Lower leg skin (tissue), 4 donors: Measurements from ENCODE around the gene SP4. TPM values are rescaled to one million over a fixed set of nuclear protein-coding genes. Genes with fewer than 3 reads are reported as not detected.

Experiments used
- DNase-seq, 2 donors: peaks; one replicate each; pipeline ENCODE4 v3.0.0-alpha.2; 2019; ENCODE audit warnings: low spot score in 2 of 2
- H3K4me3 ChIP-seq: fragments of 200-600 bp; sonication (generic); 2 replicates; pipeline ENCODE4 v1.5.1; 2017; ENCODE audit warnings: mild to moderate bottlenecking, low read depth; ENCODE audit not compliant: poor library complexity, severe bottlenecking
- POLR2A ChIP-seq, 2 donors: fragments of 450-650 bp; IDR thresholded peaks; one replicate each; pipeline ENCODE4 v1.6.1; 2016 to 2017; ENCODE audit warnings: antibody characterized with exemption in 2 of 2, mild to moderate bottlenecking in 1 of 2, moderate library complexity in 1 of 2
- WGBS, 2 donors: methylation state at CpG; one replicate each; pipeline ENCODE4 v1.1.5; 2018; 5-methylcytosine and 5-hydroxymethylcytosine counted together
- intact Hi-C: fragments of 100-400 bp; cut with DNase I; formaldehyde crosslinking; loops from one replicate; pipeline ENCODE4 v1.15.0; 2023; ENCODE audit warnings: low total_unique reads
- total RNA-seq, 4 donors: library from RNA; depleted of rRNA; stranded (reverse); fragments of >200 nt; gene quantifications; one replicate each; pipeline ENCODE4 v1.1.0, GENCODE V29; 2016
- TF ChIP-seq, protein P1 (sequence below), 3 donors: fragments of 450-650 bp; IDR thresholded peaks; one replicate each; pipeline ENCODE4 v1.5.1; 2016; ENCODE audit warnings: antibody characterized with exemption in 3 of 3, mild to moderate bottlenecking in 3 of 3, moderate library complexity in 2 of 3

The SP4 gene
- 10 to 100 TPM in 3 of 4 donors, 1 to 10 TPM in 1; 9.5 to 13.0 (median 11.2) TPM for total RNA-seq

DNA sequence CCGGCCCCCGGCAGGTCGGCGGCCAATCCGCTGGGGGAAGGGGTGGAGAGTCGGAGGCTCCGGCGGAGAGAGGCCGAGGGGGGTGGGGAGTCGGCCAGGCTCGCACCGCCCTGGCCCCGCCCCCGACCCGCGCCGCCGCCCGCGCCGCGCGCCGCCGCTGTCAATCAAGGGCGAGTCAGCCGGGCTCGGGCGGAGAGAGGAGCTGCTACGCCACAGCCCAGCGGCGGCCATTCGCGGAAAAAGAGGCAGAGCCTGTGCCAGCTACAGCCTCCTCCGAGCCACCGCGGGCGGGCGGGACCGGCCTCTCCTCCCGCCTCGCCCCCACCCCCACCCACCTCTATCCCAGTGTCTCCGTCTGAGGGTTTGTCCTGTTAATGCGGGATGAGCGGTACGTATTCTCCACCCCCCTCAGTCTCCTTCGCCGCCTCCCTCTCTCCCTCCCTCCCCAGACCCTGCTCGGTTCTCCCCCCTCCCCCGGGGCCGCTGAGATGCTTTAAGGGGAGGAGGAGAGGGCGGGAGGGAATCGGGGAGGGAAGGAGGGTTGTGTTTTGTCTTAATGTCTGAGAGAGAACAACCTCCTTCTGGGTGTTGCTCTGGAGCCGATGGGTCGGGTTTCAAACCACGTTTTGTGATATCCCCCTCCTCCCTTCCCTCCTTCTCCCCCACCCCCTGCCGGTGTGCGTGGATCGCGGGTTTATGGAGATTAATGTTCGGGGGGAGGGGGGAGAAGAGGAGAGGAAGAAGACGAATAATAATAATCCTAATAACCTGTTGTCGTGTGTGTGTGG, at the start of gene SP4:
SP4 (plus strand) TSS at position 213 of the 788 bp plus-strand sequence; CDS start at position 382, 169 bp downstream.
- intact Hi-C loops: no loop called here
- no peak for TF ChIP-seq POLR2A (IDR thresholded peaks at IDR 0.05)
- TF ChIP-seq, protein P1, sequence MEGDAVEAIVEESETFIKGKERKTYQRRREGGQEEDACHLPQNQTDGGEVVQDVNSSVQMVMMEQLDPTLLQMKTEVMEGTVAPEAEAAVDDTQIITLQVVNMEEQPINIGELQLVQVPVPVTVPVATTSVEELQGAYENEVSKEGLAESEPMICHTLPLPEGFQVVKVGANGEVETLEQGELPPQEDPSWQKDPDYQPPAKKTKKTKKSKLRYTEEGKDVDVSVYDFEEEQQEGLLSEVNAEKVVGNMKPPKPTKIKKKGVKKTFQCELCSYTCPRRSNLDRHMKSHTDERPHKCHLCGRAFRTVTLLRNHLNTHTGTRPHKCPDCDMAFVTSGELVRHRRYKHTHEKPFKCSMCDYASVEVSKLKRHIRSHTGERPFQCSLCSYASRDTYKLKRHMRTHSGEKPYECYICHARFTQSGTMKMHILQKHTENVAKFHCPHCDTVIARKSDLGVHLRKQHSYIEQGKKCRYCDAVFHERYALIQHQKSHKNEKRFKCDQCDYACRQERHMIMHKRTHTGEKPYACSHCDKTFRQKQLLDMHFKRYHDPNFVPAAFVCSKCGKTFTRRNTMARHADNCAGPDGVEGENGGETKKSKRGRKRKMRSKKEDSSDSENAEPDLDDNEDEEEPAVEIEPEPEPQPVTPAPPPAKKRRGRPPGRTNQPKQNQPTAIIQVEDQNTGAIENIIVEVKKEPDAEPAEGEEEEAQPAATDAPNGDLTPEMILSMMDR (IDR thresholded peaks at IDR 0.05): no peak
- WGBS, 2 donors: 0% methylated on average over 42 to 44 of the region's 63 CpGs
- DNase-seq: peak; percentile 93 to 98
- peak within 1 kb of the TSS; percentile 75 for H3K4me3 ChIP-seq

DNA sequence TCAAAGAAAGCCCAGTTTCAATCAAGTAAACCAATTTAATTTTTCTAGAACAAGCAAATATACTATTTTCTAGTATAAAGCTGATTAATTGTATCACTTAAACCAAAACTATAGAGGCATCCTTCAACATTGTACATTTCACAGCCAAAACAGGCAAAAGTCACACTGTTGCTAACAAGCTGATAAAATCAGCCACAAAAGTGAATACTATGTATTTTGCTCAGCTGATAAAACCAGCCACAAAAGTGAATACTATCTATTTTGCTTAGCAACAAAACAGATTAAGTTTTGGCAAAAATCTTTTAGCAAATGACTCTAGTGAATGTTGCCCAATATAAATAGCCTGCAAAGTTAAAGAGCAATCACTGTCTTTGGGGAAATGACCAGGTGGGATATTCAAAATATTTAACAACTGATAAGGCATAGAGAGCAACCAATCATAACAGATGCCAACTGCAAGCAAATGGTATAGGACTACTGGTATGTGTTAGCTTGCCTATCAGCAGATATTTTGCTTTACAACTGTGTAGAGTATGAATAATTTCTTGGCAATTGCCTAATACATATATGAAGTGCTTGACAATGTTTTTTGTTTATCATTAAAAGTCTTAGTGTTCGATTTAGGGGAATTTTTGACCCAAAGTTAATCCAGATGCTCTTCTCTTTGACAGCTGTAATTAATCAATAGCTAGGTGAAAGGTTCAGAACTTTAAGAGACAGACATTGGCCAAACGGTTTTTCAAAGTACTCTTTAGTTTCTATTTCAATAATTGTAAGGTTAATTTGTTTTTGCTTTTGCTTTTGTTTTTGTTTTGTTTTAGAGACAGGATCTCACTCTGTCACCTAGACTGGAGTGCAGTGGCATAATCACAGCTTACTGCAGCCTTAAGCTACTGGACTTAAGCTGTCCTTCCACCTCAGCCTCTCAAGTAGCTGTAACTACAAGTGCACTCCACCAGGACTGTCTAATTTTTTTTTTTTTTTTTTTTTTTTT, 44.4 kb upstream of the SP4 start:
- WGBS, 2 donors: 16 to 27% methylated on average over 2 of the region's 2 CpGs
- no peak overlapping the region for H3K4me3 ChIP-seq
- intact Hi-C loops: no loop called here
- DNase-seq: no peak
- no peak for TF ChIP-seq POLR2A (IDR thresholded peaks at IDR 0.05)
- TF ChIP-seq, protein P1 (IDR thresholded peaks at IDR 0.05): no peak

DNA sequence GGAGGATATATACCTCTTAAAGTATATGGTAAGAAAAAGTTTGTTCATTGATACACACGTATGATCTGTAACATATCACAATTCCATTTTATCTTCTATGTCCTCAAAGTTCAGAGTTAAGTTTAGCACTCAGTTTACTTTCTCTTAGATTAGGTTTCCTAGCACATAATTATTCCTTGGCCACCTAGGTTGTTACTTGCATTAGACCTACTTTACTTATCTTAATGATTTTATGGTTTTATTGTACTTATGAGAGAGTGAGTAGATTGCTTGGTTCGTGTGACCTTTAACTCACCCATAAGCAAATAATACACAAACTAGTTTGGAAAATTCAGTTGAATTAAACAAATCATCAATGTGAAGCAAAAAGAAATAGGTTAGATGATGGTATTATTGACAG, 33.9 kb upstream of the SP4 start:
- H3K4me3 ChIP-seq: no peak overlapping the region
- 27 to 33% methylated on average over 2 of the region's 2 CpGs for WGBS, 2 donors
- intact Hi-C loops: no loop called here
- TF ChIP-seq, protein P1 (IDR thresholded peaks at IDR 0.05): no peak
- TF ChIP-seq POLR2A (IDR thresholded peaks at IDR 0.05): no peak
- no peak for DNase-seq

DNA sequence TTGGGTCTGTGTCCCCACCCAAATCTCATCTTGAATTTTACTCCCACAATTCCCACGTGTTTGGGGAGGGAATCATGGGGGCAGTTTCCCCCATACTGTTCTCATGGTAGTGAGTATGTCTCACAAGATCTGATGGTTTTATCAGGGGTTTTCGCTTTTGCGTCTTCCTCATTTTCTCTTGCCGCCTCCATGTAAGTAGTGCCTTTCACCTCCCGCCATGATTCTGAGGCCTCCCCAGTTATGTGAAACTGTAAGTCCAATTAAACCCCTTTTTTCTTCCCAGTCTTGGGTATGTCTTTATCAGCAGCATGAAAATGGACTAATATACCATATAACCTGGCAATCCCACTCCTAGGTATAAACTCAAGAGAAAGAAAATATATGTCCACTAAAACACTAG, 25.9 kb upstream of the SP4 start:
- WGBS, 2 donors: 88 to 89% methylated on average over 5 of the region's 5 CpGs
- H3K4me3 ChIP-seq: no peak overlapping the region
- intact Hi-C loops: no loop called here
- TF ChIP-seq, protein P1 (IDR thresholded peaks at IDR 0.05): no peak
- TF ChIP-seq POLR2A (IDR thresholded peaks at IDR 0.05): no peak
- DNase-seq: no peak

DNA sequence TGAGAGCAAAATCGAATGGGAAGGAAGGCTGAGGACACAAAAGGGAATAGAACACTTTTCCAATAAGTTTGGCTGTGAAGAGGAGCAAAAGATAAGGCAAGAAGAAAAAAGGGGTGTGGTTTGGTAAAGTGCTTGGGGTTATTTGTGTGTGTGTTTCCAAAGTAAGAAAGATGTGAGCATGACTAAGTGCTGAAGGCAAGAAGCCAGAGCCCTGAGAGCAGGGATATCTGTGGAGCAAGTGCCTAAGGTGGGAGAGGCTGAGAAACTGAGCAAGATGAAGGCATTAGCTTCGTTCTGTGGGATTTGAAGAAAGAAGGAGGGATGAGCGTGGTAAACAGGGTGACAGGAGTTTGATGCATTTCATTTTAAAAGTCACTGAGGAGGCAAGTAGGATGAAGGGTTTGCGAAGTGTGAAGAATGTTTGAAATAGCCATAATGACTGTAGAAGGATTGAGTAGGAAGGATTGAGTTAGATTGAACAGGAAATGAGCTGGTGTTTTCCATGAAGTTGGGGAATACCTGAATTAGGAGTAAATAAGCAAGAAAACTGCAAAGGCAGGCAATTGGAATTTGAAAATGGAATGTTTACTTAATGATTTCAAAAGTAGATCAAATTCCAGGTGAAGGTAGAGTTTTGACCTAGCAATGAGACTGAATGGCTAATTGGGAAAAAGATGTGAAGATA, 19.9 kb upstream of the SP4 start:
- 60 to 66% methylated on average over 4 of the region's 4 CpGs for WGBS, 2 donors
- TF ChIP-seq, protein P1 (IDR thresholded peaks at IDR 0.05): no peak
- no peak for TF ChIP-seq POLR2A (IDR thresholded peaks at IDR 0.05)
- no peak overlapping the region for H3K4me3 ChIP-seq
- intact Hi-C loops: no loop called here
- no peak for DNase-seq
